NOMO-1 (cell line): Measurements from ENCODE around the gene SPATA24.
"Not testable (repeated sequence)": the region's sequence is repeated elsewhere in the genome, so short reads cannot be mapped to it uniquely, and the experiment has no call there.

Experiments
- DNase-seq, 2 experiments: peaks; one replicate each; lab custom pipeline; 2025; ENCODE audit not compliant: unreplicated experiment in 2 of 2; lab: John Stamatoyannopoulos, UW

SPATA24 gene

DNA sequence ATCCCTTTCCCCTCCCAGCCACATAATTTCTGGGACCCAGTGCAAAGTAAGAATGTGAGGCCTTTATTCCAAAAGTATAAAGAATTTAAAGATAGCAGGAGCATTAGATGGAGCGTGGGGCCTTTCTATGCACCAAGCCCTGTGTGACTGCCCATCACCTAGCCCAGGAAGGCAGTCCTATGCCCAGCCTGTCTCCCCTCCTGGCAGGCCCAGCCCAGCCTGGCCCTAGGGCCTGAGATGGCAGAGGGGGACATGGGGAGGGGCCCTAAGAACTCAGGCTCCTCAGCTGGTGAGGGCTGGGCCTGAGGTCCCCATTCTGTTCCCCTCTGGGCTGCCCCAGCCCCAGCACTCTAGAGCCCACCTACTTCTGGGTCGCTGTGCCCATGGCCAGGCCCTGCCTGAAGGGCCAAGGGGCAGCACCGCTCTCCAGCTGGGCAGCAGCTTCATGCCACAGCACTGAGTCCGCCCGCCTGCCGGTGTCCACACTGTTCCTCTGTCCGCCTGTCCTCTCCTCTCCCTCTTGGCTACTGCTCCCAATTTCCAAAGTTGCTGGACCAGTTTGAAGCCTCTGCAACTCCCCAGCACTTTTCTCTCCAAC lies 19.8 kb downstream of the SPATA24 start:
- DNase-seq, result no peak

DNA sequence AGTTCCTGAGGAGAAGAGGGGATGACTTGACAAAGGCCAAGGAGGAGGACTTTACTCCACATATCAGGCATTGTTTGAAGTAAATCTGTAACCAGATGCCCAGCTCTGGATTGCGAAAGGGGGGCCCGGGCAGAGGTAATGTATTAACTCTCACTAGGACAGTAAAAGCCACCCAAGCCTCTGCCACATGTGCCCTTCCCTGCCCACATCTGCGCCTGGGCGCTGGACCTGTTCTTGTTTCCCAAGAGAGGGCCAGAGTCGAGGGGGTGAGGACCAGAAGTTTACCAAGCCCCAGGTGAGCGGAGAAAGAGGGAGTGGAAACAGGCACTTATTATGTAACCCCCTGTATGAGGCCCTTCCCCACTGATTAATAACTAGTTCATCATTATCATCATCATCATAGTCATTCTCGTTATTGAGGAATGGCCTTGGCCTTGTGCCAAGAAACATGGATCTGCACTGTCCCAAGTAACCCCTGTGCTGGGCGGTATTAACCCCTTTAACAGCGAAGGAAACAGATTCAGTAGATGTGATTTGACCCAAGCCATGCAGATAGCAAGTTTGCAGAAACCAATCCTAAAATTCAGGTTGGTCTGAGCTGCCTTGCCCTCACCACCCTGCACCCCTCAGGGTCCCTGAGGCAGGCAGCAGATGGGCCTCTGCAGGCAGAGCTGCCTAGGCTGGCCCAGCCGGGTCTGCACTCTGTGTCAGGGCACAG lies 20.5 kb downstream of the SPATA24 start, which contains the start of gene SLC23A1:
Gene SLC23A1, minus strand, starts transcription at position 23 of the 718 bp plus-strand sequence. CDS start 44 bp downstream, outside the sequence.
- no peak for DNase-seq

DNA sequence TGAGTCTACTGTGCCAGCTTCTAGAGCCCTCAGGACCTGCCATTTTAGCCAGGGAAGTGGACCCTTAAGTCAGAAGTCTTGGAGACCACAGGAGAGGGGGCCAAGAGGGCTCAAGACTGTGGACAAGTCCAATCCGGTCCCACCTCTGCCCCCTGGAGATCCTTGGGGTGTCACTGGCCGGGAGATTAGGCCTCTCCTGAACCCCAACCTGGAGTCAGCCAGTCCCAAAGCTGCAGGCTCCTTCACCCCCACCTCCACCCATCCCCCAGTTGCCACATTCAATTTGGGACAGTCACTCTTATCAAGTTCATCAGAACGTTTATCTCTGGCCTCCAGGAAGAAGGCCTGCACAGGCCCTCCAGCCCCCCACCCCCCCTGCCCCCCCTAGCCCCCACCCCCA lies 21.1 kb downstream of the SPATA24 start:
- no peak for DNase-seq

DNA sequence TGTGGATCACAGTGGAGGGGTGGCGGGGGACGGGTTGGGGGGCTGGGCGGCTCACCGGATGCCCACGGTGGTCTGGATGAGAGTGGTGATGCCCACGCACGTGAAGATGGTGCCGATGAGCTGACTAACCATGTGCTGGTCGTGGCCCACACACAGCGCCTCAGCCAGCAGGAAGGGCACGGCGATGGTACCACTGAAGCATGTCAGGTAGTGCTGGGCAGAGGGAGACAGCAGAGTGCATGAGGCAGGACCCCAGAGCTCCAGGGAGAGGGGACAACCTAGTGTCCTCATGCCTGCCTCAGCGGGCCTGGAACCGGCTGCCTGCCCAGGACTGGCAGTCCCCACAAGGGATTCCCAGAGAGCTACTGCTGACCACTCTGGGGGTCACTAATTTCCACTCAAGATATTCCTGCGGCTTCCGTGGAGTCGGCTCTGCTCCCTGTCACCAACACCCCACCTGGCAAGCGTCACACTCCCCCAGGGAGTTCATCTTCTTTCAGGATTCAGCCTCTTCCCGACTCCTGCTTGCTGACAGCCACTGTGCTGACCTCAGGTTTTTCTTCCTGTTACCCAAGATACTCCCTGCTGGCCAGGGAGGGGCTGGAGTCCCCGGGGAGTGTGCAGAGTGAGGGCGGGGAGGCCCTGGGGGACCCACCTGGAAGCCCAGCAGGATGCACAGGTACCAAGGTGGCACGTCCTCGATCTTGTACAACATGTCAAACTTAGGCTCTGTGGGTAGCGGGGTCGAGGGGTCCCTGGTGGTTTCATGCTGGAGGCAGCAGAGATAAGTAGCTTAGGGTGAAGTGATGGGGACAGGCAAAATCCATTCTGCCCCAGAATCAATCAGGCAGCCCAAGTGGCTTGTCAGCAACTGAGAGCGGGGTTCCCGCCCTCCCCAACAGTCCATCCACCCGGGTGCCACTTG lies 21.8 kb downstream of the SPATA24 start:
- no peak for DNase-seq

DNA sequence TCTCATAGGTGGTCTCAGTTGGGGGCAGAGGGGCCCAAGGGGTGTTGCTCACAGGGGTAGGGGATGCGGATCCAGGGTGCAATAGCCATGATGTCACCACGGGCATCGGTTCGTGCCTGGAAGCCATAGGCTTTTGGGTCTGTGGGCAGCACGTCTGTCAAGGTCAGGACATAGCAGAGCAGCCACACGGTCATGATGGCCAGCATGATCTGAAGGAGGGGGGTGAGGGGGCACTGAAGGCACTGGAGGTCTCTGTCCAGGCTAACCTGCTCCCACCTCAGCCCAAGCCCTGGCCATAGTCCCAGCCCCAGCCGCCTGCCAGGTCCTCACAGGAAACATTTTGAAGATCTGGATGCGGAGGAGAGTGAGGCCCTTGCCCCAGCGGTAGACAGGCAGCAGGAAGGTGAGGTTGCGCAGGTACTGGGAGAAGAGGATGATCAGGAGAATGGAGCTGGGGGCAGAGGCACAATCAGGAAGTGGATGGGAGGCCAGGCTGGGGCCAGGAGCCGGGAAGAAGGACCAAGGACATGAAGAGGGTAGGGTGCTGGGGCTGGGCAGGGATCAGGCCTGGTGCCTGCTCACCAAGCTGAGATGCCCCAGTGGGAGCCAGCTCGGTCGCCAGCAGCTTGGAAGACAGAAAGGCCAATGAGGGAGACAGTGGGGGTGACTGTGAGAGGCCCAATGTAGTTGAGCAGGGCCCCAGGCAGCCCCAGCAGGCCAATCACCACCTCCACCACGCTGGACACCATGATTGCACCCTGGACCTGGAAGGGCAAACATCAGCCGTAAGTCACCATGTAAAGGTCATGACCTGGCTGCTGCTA lies 24.1 kb downstream of the SPATA24 start:
- DNase-seq, result no peak

DNA sequence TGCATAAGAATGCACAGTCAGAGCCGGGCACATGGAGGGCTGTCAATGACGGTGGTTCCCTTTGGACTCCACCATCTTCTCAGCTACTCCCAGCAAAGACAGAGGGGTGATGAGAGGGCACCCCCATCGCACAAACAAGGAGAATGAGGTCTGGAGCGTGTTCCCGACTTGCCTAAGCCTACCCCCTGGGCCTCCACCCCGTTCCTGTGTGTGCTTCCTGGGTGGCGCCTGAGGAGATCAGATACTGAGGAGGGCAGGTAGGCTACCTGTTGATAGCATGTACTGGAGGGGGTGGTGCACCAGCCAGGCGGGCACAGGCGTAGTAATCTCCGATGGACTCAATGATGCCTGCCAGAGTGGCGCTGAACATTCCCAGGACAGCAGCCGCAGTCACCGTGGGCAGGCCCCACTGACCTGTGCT lies 24.9 kb downstream of the SPATA24 start:
- no peak for DNase-seq

DNA sequence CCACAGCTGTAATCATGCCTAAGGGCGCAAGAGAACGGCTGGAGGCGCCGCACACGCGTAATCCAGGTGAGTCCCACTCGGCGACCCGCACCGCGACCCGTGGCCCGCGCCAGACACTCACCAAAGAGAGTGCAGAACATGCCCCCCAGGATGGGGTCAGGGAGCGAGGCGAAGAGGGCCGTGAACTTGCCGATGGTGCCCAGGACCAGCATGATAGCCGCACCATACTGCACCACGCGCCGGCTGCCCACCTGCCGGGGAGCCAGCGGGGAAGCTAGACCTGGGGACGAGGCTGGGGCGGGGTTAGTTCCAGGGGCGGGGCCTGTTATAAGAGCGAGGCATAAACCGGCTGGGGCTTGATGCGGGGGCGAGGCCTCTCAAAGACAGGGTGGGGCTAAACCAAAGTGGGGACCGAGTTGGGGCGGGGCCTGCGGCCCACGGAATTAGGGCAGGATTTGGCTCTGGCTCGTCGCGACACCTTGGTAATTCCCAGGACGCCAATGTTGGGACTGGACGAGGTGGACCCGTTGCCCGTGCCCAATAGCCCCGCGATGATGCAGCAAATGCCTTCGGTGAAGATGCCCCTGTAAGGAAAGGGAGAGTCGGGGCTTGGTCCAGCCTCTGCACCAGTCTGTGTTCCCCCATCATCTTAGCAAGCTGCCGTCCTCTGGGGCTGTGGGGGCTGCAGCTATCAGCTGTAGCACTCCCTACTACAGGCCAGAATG lies 25.6 kb downstream of the SPATA24 start:
- DNase-seq, result no peak

DNA sequence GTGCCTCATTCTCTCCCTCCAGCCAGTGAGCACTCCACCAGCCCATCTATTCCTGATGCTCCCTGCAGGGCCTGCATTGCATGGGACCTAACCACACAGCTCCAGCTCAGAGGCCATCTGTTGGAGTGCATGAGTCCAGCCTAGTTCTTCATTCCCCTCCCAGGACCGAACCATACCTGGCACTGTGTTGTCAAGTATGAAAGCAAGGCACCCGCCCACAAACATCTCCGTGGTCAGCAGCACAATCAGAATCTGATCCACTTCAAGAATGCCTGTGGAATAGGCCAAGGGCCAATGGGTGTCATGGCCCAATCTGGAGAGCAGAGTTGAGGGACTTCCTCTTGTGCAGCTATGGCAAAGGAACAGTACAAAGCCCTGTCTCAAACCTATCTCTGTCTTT lies 26.7 kb downstream of the SPATA24 start:
- DNase-seq, result no peak

DNA sequence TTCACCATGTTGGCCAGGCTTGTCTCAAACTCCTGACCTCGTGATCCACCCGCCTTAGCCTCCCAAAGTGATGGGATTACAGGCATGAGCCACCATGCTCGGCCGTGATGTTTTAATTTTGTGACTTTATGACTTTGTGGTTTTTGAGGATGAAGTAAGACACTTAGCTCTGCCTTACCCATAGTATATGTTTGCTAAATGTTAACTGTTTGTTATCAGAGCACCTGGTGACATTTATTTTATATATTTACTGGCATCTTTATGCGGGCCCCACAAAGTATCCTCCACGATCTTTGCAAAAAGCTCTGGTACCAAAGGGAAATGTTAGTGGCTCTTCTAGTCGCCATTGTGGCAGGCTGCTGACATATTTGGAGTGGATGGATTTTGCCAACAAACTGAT lies 27.5 kb downstream of the SPATA24 start:
- DNase-seq, result no peak

DNA sequence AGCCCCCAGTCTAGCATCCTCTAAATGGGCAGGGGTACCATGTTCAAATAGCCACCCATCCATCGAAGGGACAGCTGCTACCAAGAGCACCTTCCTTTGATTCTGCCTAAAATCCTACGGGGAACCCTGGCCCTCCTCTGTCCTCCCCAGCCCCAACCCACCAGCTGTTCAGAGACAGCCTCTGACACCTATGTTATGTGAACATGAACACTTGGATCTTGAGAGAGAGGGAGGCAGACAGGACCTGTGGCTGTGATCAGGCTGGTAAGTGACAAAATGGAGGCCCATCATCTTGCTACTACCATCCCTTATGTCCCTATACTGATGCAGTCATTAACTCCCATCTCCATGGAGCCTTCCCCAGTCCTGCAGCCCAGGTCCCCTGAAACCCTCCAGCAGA lies 29.0 kb downstream of the SPATA24 start:
- no peak for DNase-seq

DNA sequence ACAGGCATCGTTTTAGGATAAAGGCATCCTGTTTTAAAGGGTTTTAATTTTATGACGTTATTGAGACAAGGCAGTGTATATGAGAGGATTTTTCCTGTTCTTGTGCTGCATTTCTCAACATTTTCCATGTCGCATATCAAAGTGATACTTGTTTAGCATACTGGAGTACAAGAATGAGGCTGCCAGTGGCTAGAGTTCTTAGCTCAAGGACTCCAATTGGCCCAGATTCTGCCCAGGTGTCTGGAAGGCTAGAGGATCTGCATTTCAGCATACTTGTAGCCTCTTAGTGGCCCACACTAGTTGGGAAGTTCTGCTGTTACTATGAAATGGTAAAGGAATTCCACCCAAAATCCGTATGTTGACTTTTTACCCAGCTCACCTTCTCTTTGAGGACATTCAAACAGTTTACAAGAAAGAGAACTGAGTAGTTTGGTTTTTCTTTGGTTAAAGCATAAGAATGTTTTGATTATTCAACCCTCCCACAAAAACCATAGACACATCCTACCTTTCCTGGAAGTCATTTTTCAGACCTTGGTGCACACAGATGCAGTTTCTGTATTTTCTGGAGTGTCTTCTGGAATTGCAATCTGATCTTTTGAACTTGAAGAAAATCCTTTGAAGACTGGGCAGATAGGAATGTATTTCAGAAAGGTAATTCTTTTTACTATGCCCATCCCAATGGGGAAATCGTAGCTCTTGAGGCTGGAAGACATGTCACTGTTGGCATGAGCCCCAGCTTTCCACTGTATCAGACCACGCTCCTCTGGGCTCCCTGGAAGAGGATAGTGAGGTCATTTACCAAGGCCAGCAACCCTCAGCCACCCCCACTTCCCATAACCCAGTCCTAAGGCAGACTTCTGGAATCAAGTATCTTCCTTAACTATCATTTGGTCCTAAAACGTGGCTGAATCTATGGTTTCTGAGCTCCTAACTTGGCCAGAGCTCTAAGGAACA lies 32.1 kb downstream of the SPATA24 start:
- DNase-seq, result no peak

DNA sequence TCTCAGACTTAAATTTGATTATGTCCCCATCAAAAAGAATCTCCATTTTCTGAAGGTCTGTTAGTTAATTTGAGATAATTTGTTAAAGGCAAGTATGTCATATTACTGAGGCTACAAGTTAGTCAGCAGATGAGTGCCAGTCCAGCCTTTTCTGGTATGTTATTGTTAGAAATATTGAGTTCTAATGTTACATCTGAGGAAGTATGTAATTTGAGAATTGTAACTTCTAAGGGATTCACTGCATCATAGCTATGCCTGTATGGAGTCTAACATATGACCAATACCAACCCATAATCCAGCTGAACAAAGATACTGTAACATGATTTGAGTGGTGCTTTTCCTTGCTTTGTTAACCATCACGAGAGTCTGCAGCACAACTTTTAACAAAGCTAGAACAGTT lies 34.7 kb downstream of the SPATA24 start:
- DNase-seq, result no peak

DNA sequence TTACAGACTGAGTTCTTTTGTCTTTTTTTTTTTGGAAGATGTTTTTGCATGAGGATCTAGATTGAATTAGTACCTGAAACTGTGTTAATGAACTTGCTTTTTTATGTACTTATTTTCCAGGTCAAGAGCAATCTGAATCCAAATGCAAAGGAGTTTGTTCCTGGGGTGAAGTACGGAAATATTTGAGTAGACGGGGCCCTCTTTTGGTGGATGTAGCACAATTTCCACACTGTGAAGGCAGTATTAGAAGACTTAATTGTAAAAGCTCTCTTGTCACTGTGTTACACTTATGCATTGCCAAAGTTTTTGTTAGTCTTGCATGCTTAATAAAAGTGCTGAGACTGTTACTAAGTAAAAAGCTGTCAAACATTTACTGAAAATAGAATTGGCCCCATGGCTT lies 35.3 kb downstream of the SPATA24 start:
- no peak for DNase-seq

DNA sequence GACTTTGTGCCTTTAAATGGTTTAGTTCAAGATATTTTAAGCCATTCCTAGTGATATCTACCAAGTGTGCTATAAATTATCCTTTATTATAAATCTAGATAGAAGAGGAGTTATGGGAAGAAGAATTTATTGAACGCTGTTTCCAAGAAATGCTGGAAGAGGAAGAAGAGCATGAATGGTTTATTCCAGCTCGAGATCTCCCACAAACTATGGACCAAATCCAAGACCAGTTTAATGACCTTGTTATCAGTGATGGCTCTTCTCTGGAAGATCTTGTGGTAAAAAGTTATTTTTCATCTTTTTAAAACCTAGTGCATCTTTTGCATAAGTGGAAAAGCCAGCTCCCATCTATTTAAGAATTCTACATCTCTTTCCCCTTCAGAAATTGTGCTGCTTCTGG lies 39.4 kb downstream of the SPATA24 start:
- DNase-seq, result no peak

DNA sequence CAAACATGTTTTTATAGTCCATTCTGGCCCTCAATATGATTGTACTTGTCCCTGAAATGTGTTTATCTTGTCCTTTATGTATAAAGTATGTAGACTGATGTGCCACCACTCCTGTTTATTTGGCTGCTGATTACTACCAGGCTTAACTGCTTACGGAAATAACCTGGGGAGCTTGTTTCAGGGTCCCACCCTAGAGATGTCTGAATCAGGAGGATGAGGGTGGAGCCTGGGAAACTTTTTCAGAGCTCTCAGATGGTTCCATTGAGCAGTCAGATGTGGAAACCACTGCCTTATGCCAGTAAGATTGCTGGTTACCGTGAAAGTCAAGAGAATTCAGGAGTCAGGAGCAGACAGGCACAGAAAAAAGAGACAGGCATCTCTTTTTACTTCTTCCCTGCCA lies 40.0 kb downstream of the SPATA24 start:
- DNase-seq, result no peak

DNA sequence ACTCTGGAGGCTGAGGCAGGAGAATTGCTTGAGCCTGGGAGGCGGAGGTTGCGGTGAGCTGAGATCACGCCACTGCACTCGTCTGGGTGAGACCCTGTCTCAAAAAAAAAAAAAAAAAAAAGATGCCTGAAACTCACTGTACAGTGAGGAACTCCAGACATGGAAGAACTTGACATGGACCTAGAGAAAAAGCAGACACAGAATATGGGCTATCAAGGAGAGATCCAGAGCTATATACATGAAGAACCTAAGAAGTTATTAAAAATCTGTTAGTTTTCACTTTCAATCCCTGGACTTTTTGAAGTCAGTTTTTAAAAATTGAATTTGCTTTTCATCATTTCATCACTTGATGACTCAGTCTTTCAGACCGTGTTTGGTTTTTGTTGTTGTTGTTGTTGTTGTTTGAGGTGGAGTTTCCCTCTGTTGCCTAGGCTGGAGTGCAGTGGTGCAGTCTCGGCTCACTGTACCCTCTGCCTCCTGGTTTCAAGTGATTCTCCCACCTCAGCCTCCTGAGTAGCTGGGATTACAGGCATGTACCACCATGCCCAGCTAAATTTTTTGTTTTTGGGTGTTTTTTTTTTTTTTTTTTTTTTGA lies 42.0 kb downstream of the SPATA24 start:
- DNase-seq, result no peak

DNA sequence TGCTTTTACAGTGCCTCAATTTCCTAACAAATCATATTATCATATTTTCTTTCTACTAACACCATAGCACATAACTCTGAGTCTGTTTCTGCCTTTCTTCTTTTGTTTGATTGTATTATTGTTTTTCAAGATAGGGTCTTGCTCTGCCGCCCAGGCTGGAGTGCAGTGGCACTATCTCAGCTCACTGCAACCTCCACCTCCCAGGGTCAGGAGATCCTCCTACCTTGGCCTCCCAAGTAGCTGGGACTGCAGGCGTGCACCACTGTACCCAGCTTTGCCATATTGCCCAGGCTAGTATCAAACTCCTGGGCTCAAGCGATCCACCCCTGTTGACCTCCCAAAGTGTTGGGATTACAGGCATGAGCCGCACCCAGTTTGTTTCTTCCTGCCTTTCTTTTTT lies 43.5 kb downstream of the SPATA24 start:
- DNase-seq, result no peak

DNA sequence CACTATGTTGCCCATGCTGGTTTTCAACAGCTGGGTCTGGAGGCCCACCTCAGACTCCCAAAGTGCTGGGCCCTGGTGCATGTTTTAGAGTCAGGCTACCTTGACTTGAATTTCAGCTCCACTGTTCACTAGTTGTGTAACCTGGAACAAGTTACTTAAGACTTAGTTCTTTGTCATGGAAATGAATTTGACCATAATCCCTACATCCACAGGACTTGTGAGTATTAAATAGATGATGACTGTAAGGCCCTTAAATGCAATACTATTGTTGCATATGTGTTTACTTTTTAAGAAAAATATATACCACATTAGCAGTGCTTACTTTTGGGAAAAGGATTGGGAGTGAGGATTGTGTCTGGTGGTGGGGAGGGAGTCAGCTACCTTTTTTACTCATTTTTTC lies 45.8 kb downstream of the SPATA24 start:
- DNase-seq, result no peak

DNA sequence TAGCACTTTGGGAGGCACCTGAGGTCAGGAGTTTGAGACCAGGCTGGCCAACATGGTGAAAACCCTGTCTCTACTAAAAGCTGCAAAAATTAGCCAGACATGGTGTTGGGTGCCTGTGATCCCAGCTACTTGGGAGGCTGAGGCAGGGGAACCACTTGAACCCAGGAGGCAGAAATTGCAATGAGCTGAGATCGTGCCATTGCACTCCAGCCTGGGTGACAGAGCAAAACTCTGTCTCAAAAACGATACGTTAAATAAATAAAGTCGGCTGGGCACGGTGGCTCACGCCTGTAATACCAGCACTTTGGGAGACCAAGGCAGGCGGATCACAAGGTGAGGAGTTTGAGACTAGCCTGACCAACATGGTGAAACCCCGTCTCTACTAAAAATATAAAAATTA lies 48.0 kb downstream of the SPATA24 start:
- DNase-seq, result not testable (repeated sequence)
